Bladder microvascular endothelial cell (primary cell): Measurements from ENCODE around the gene OR52A5. TPM values are rescaled to one million over a fixed set of nuclear protein-coding genes. Genes with fewer than 3 reads are reported as not detected.

Experiments used
- total RNA-seq: library from RNA; depleted of rRNA; stranded (reverse); fragments of >200 nt; gene quantifications from 2 replicates; pipeline ENCODE4 v1.2.3, GENCODE V29; 2014

OR52A5 gene
- total RNA-seq, result not detected in 2 replicates

GRCh38 chr11:5137996-5138395 is at the start of gene OR52A5:
TSS of gene OR52A5 (minus strand) at chr11:5138356. CDS start at chr11:5132642, 5,714 bp downstream.

GRCh38 chr11:5154657-5155056 is 16.5 kb upstream of the OR52A5 start, which contains the start of gene OR52A1:
TSS of gene OR52A1 (minus strand) at chr11:5154757. CDS start at chr11:5152369, 2,388 bp downstream.

Other genes with a start within 250 kb of the OR52A5 start
- gene OR51A7, start 234.6 kb downstream of the OR52A5 start, total RNA-seq, result not detected in 2 replicates
- not detected in 2 replicates for gene OR51G2, start 219.0 kb downstream of the OR52A5 start, total RNA-seq
- not detected in 2 replicates for gene OR51G1, start 214.0 kb downstream of the OR52A5 start, total RNA-seq
- gene OR51A4, start 190.8 kb downstream of the OR52A5 start, total RNA-seq, result not detected in 2 replicates
- gene OR51A2, start 182.6 kb downstream of the OR52A5 start, total RNA-seq, result not detected in 2 replicates
- gene OR51L1, start 143.5 kb downstream of the OR52A5 start, total RNA-seq, result not detected in 2 replicates
- gene OR52J3, start 91.8 kb downstream of the OR52A5 start, total RNA-seq, result not detected in 2 replicates
- not detected in 2 replicates for gene OR52E2, start 78.7 kb downstream of the OR52A5 start, total RNA-seq
- not detected in 2 replicates for gene OR52E1, start 68.8 kb downstream of the OR52A5 start, total RNA-seq
- not detected in 2 replicates for gene OR52A1, start 16.4 kb upstream of the OR52A5 start, total RNA-seq
- not detected in 2 replicates for gene OR51V1, start 62.3 kb upstream of the OR52A5 start, total RNA-seq
- not detected in 2 replicates for gene HBB, start 88.7 kb upstream of the OR52A5 start, total RNA-seq
- not detected in 2 replicates for gene HBD, start 96.1 kb upstream of the OR52A5 start, total RNA-seq
- gene HBG1, start 111.5 kb upstream of the OR52A5 start, total RNA-seq, result not detected in 2 replicates
- gene HBG2, start 116.4 kb upstream of the OR52A5 start, total RNA-seq, result not detected in 2 replicates
- gene HBE1, start 131.6 kb upstream of the OR52A5 start, total RNA-seq, result not detected in 2 replicates
- not detected in 2 replicates for gene OR51B4, start 163.6 kb upstream of the OR52A5 start, total RNA-seq
- gene OR51B2, start 185.9 kb upstream of the OR52A5 start, total RNA-seq, result not detected in 2 replicates
- gene OR51B5, start 205.2 kb upstream of the OR52A5 start, total RNA-seq, result not detected in 2 replicates
- not detected in 2 replicates for gene OR51B6, start 213.2 kb upstream of the OR52A5 start, total RNA-seq
- not detected in 2 replicates for gene OR51M1, start 245.5 kb upstream of the OR52A5 start, total RNA-seq